ENCODE results near the gene EHD4.

The EHD4 gene

DNA sequence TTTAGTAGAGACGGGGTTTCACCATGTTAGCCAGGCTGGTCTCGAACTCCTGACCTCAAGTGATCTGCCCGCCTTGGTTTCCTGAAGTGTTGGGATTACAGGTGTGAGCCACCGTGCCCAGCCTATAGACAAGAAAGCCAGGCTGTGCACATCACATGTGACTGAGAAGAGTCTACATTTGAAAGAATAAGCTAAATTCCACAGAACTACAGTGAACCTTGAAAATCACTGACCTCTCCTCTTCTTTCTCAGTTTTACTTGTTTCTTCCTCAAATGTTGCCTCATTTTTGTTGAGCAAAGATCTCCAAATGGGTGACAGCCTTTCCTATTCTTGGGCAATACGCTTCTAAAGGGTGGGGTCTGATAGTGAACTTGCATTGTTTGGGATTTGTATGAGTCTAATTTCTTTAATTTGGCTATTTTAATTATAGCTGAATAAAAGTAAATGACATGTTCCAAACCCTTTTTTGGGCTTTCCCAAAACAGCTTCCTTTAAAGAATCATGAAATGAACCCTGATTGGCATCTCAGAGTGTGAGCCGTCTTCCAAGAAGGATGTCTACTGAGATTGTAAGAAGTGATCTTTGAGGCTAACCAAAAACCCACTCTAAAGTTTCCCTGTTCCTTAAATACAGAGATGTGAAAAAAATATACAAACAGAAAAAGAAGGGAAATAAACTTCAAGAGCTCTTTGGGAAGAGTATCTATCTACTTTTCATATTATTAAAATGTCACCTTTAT is 56.9 kb downstream of the EHD4 start:
- FAIRE-seq, result no peak

DNA sequence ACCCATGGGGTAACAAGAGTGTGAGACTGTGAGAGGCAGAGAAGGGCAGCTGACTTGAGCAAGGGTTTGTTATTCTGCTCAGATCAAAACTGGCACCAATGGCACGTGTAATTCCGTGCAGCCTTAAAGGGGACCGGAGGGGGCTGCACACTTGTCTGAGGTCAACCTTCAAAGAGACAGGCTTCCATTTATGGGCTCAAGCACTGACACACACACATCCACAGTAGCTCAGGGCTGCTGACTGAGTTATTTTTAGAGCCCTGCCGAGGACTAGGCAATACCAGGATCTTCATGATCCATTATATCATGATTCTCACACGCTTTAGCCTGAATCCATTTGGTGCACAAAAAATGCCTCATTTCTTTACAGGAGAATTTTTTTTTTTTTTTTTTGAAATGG is 57.9 kb downstream of the EHD4 start:
- no peak for FAIRE-seq

DNA sequence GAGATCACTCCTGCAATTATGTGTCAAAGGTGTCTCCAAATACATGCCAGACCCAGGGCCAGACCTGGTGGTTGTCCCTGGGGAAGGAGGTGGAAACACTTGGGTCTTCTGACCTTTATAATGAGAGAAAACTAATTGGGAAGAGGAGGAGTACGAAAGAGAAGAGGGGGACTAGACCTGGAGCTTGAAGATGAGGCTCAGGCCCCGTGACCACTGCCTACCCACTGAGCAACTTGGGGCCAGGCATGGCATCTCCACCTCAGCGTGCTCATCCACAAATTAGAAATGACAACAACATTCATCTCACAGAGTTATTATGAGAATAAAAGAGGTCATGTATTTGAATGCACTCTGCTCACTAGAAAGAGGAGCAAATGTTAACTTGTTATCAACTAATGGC is 59.1 kb downstream of the EHD4 start:
- FAIRE-seq, result no peak

DNA sequence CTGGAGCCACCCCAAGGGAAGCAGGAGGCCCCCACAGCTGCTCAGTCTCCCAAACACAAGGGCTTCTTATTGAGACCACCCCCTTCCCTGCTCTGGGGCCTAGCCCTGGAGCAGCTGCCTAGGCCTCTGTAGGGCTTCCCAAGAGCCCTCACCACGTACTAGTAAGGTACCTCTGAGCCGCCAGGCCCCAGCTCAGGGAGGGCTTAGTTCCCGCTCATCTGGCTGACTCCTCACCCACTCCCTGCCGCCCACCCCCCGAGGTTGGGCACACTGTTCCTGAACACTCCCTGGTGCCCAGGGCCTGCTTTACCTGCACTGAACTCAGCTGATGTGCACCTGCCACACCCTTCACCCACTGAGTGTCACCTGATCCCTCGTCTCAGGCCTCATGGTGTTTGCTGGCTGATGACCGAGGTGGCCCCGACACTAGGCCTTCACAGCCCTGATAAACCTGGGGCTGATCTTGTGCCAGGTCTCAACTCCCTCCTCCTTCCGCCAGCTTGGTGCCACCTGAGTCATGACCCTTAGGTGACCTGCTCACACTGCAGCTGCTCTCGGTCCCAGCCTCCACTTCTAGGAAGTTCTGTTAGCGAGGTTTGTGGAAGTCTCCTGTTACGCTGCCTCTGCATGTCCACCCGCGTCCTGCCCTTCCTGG is 60.5 kb downstream of the EHD4 start:
- FAIRE-seq, result no peak

DNA sequence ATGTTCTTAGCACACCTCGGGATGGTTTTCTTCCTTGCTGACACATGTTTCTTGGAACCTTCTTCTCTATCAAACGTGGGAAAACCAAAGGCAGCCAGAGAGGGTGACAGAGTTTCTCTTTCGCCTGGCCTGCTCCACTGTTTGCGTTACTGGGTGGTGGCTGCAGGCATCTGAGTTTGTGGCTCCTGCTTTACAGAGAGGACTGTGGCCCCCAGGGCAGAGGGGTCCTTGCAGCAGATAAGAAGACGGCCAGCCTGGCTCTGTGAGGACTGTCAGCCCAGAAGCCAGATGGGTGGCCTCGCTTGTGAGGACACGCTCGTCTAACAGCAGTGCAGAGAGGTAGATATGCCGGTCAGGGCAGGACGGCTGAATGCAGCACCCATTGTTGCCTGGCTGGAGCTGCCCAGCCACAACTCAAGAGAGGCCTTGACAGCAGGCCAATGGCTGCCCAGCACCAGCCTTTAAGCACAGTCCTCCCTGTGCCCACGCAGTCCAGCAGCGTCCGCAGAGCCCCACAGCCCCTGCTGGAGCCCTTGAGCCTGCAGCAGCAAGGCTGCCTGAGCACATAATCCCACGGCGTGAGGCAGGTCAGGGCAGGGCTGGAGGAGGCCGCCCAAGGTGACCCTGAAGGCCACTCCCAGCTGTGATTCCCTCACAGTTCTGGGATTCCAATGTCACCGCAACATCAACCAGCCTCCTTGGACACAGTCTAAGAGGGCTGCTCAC is 63.5 kb downstream of the EHD4 start:
- FAIRE-seq, result no peak

DNA sequence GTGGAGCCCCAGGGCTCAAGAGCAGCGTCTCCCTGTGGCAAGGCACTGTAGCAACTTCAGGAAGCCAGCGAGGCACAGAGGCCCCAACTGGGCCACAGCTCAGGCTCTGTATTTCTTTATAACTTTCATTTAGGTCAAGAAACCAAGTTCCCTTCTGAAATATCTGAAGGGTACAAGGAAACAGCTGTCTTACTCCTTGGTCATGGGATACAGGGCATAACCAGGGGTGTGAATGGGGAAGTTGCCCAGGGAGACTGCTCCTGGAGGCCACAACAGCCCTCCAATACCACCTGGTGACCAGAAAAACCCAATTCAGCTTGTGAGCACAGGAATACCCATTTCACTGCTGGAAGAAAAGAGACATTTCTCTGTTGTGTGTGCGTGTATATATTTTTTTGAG is 65.2 kb downstream of the EHD4 start:
- FAIRE-seq, result no peak

DNA sequence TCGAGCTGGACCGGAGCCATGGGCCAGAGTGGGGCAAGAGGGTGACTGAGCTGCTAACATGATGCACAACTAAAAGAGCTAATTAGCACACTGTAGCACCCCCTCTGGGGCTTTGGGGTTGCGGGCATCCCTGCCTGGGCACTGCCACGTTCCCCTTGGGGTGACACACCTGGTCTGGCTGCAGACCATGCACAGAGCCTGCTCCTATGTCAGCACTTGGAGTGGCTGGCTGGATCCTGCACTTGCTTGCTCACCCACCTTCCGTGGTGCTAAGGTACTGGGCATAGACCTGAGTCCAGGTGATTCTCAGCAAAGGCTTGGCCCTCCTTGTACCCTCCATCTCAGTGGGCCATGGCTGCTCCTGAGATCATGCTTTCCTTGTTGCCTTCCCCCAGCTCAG is 65.7 kb downstream of the EHD4 start:
- no peak for FAIRE-seq

DNA sequence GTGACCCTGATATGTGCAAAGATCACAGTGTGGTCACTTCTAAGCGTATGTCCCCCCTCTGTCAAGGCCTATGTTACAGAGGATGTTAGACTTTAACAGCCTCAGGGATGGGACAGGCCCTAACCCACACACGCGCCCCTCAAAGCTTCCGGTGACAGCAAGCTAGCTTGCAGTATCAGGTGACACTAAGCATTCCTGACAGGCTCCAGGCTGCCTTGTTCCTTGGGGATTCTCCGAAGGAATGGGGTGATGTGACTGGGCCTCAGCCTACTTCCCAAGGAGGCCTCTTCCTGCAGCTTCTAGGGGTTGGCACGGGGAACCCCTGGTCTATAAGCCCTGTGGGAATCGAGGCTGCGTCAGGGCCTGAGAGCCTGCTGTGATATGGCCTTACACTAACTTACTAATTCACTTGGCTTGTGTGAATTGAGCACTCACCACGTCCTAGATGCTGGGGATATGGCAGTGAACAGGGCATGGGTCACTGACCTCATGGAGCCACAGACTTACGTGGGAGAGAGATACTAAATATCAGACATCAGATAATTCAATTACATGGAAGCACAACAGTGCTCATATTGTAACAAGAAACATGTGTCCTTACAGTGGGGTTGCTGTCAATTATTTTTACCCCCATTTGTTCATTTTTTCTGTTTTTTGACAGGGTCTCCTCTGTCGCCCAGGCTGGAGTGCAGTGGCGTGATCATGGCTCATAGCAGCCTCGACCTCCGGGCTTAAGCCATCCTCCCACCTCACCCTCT is 67.1 kb downstream of the EHD4 start:
- no peak for FAIRE-seq

DNA sequence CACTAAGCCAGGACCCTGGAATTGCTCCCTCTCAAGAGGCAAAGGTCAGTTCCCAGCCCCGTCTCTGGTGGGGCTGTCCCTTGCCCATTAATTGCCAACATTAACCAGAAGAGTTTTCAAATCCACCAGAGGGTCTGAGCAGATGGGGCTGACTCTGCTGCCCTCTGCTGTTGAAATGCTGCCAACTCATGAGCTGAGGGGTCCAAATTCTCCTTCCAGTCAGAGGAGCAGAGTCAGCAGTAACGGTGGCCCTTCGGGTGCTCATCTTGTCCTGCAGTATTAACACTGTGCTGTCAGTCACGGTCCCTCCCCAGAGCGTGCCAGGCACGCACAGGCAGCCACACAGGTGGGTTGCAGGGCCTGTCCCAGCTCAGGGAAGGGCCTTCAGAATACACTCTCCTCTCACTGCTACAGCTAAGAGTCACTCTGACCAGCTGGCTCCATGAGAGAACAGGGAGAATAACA is 67.8 kb downstream of the EHD4 start:
- FAIRE-seq, result no peak

DNA sequence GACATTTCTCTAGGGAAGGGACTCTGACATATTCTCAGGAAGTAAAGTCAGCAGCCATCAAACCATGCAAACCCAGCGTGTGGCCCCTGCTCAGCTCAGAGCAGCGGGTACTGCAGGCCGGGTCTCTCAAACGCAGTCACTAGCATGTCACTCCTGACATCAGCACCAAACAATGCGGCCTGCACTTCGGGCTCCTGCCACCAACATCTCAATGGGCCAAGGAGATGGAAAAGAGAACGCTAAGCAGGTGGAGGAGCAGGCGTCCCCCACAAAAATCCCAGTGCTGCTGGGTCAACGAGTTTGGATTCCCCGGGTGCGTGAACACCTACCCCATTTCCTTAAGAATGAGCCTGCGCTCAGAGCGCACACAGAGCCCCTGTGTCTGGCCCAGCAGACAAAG is 68.6 kb downstream of the EHD4 start:
- no peak for FAIRE-seq

DNA sequence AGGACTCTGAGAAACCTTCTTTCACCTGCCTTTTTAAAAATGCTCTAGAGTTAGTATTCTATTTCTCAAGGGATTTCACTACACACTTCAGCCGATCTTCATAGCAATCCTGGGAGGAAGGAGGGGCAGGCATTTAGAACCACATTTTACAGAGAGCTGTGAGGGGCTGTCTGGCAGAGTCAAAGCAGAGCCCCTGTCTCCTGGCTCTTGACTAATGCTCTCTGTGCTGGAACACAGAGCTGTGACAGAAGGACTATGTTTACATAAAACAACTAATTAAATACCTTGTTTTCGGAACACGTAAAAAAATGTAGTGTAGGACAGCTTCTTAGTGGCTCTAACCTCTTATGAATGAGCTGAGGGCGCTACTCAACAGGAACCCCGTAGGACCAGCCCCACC is 70.9 kb downstream of the EHD4 start:
- FAIRE-seq, result no peak

DNA sequence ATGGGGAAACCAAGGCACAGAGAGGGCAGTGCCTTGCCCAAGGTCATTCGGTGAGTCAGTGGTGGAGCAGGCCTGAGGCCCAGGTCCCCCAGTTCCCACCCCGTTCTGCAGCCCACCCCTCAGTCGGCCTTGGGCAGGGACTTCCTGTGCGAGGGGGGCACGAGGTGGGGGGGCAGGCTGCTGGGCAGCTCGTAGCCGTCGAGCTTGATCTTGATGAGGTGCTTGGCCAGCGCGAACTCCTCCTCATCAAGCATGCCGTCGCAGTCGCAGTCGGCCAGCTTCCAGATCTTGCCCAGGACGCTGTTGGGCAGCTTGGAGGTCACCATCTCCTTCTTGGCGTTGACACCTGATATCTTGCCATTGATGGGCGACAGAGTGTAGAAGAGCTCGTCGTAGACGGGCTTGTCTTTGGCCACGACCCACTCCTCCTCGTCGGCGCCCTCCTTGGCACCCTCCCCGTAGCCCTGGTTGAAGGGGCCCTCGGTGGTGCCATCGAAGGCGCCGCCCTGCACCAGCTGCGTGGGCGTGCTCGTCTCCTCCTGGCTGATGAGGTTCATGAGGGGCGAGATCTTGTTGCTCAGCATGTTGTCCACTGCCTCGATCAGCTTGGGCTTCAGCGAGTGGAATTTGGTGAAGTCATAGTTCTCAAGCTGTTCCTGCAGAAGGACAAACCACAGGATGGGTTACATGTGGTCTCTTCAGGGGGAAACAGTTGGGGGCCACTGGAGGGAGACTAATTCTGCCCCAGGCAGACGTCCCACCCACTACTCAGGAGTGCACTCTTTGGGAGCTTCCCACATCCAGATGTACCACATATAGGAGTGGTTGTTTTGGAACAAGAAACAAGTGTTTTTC is 71.6 kb downstream of the EHD4 start:
- FAIRE-seq, result no peak

DNA sequence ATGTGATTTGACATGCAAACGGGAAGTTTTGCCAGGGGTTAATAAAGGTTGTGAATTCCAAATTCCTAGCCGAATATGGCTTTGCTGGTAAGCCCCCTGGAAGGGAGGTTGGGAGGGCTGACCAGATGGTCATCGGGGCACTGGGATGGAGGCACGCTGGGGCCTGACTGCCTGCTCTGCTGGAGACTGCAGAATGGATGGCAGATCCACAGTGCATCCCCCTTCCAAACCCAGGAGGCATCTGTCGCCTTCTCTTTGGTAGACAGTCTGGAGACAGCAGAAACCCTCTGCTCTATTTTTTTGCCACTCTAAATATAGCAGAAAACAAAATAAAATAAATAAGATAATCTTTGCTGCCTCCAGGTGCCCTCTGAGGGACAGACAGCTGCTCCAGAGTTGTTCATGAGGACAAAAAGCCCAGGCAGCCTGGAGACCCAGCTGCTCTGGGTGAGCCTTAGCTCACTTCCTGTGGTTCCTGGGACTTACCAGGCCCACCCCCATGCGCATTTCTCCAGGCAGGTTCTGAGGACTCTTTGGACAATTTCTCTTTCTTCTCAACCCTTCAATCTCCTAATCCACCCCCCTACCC is 72.4 kb downstream of the EHD4 start:
- no peak for FAIRE-seq

DNA sequence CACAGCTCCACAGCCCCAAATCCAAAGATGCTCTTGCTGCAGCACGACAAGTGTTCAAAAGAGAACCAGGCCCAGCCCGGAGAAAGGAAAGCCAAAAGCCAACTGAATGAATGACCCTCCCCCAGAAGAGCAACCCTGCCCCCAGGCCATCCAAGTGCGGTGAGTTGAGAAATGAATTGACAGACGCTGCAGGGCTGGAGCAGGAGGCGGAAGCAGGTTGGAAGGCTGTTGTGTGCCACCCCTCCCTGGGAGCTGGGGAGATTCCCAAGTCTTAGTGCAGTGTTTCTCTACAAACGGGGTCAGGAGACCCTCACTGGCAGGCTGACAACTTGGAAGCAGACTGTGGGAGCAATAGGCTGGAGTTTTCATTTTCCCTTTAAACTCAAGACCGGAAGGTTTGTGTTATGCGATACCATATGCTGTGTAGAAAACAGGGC is 75.0 kb downstream of the EHD4 start:
- no peak for FAIRE-seq

DNA sequence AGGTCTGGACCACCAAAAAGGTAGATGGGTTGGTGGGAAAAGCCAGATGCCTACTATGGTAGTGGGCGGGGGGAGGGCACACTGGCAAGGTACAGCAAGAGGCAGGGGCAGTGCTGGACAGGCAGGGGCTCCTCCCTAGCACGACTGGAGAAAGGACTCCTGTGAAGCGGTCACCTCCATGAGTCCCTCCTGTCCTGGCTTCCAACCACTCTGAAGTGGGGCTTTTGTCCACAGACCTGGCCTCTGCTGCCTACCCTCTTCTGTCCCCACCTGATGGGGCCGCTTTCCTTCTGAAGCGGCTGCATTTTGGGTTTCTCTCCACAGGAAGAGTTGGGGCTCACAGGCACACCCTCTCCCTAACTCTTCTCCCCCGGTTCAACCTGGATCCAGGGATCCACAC is 75.8 kb downstream of the EHD4 start:
- no peak for FAIRE-seq

DNA sequence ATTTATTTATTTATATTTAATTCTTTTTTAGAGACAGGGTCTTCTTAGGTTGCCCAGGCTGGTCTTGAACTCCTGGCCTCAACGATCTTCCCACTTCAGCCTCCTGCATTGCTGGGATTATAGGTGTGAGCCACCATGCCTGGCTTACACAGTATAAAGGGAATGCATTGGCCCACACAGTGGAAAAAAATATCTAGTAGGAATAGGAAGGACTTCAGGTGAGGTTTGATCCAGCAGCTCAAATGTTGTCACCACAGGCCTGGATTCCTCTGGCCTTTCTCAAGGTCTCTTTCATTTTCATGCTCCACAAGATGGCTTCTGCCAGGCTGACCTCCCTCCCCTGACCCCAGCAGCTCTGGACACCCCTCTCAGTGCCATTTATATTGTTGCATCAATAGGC is 76.4 kb downstream of the EHD4 start:
- no peak for FAIRE-seq

DNA sequence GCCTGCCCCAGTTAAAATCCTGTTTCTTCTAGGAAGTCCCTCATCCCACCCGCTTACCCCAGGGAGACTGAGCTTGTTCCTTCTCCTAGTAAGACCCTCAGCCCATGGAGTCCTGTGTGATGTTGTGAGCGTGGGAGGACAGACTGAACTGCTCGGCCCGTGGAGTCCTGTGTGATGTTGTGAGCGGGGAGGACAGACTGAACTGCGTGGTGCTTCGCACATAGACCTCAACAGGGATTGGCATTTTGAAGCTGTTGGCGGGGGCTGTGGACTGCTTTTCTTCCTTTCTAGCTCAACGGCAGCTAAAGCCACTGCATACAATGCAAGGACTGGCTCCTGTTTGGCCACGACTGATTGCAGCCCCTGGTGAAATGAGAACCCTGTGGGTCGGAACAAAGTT is 76.9 kb downstream of the EHD4 start:
- no peak for FAIRE-seq

DNA sequence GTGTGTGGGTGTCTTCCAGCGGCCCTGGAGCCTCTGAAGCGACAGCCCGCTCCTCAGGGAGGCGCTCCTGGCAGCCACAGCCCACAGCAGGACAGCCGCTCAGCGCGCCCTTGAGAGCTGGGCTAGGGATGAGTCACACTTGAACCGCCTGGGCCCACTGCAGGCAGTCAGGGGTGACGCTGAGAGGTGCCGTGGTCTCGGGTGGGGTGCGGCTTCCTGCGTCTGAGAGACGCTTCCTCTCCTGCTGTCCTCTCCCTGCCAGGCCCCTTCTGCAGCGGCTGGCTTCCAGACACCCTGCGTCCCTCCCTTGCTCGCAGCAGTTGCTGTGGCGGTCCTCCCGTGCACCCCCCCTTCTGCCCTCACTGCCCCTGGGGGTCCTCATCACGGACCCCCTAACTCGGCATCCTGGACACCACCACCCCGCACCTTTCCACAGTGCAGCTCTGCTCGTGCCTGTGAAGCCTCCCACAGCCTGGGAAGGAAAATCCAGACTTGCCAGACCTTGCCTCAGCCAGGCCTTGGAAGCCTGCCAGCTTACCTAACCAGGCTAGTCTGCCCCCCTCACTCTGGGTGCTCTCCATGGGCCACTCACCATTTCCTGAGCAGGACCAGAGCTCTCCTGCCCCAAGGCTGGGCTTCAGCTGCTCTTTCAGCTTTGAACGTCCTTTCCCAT is 77.4 kb downstream of the EHD4 start:
- no peak for FAIRE-seq

DNA sequence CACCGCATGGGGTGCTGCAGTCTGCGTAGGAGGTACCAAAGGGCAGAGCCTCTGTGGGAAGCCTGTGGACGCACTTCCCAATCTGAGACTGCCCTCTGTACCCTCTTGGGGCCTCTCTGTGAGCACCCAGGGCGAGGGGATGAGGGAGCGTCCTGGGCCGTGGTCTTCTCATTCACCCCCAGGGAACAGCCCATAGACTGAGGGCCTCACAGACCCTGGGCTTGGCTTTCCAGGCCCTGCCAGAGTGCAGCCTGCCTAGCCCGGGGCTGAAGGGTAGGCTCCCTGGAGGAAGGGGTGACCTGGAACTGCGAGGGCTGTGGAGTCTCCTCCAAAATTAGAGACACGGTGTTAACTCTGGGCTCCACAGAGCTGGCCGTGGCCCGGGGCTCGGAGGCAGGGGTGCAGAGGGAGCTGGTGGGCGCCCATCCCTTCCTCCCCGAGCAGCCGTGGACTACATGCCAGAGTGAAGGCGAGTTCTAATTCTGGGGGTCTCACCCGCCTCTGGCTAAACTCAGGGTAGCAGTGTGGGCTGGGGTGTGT is 78.0 kb downstream of the EHD4 start:
- FAIRE-seq, result no peak

DNA sequence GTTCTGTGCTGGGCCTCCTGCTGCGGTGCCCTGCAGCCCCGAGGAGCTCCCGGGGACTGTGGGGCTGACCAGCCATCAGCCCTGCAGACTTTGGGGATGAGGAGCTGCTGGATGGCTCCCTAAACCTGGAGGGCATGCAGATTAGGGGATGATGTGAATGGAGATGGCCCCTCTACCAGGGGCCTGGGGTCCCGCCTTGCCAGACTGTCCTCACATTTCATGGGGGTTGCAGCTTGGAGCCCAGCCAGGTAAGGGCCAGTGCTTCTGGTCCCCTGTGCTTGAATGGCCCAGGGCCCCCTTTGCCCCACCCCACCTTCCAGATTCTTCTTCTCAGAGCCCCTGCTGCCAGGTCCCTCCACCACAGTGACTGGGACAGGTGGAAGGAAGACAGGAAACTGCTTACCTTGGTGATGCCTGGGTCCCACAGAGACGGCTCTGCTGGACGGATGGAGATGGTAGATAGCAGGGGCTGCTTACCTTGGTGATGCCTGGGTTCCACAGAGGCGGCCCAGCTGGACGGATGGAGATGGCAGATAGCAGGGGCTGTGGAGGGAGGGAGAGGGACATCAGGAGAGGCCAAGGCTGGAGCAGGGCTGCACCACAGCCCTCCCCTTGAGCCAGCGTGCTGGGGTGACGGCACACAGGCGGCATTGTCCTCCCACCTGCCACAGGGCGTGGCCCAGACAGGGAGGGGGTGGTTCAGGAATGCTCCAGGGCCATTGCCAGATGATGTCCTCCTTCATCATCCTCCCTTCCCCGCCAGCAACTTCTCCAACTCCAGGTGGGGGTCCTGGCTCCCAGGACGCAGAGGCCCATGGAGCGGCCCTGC is 78.7 kb downstream of the EHD4 start, which contains the start of gene SPTBN5:
TSS of gene SPTBN5 (minus strand) at position 632 of the 829 bp plus-strand sequence. CDS start at position 76, 556 bp downstream.
- no peak for FAIRE-seq

Measured in endometrium (tissue), 2 donors.